ENCODE results near the gene CDH18.

The CDH18 gene
- 0 to 0.15 (median 0.04) reads per million in 4 donors for total RNA-seq

GRCh38 chr5:19987612-19988361 lies at the start of gene CDH18:
CDH18 (minus strand) TSS chr5:19988200; CDS start chr5:19838986, 149,214 bp downstream.
- no peak for DNase-seq

- DNase-seq = no peak
Measured at GRCh38 chr5:20034717-20035116, 46.7 kb upstream of the CDH18 start.

- DNase-seq = no peak
Measured at GRCh38 chr5:20033881-20034280, 45.9 kb upstream of the CDH18 start.

GRCh38 chr5:20032896-20033295 lies 44.9 kb upstream of the CDH18 start:
- DNase-seq = no peak

GRCh38 chr5:20030125-20030524 lies 42.1 kb upstream of the CDH18 start:
- DNase-seq = no peak

GRCh38 chr5:20029266-20029665 lies 41.3 kb upstream of the CDH18 start:
- no peak for DNase-seq

- DNase-seq = no peak
Measured at GRCh38 chr5:20028506-20028905, 40.5 kb upstream of the CDH18 start.

GRCh38 chr5:20023686-20024180 lies 35.7 kb upstream of the CDH18 start:
- DNase-seq = no peak

GRCh38 chr5:20020247-20020646 lies 32.2 kb upstream of the CDH18 start:
- no peak for DNase-seq

GRCh38 chr5:20017021-20017420 lies 29.0 kb upstream of the CDH18 start:
- DNase-seq = no peak

GRCh38 chr5:20000416-20000815 lies 12.4 kb upstream of the CDH18 start:
- no peak for DNase-seq

- DNase-seq = no peak
Measured at GRCh38 chr5:19988457-19988856, 457 bp upstream of the CDH18 start.

GRCh38 chr5:19986806-19987205 lies 1.2 kb downstream of the CDH18 start:
- no peak for DNase-seq

GRCh38 chr5:19986031-19986619 lies 1.9 kb downstream of the CDH18 start:
- DNase-seq = no peak

GRCh38 chr5:19978476-19978875 lies 9.5 kb downstream of the CDH18 start:
- DNase-seq = no peak

- no peak for DNase-seq
Measured at GRCh38 chr5:19977099-19977498, 10.9 kb downstream of the CDH18 start.

- DNase-seq = no peak
Measured at GRCh38 chr5:19975795-19976194, 12.2 kb downstream of the CDH18 start.

GRCh38 chr5:19960451-19960850 lies 27.5 kb downstream of the CDH18 start:
- no peak for DNase-seq

- DNase-seq = no peak
Measured at GRCh38 chr5:19959830-19960384, 28.1 kb downstream of the CDH18 start.

- DNase-seq = no peak
Measured at GRCh38 chr5:19950897-19951296, 37.1 kb downstream of the CDH18 start.

- DNase-seq = no peak
Measured at GRCh38 chr5:19940192-19940591, 47.8 kb downstream of the CDH18 start.

GRCh38 chr5:19930451-19930850 lies 57.5 kb downstream of the CDH18 start:
- DNase-seq = no peak

GRCh38 chr5:19928562-19929421 lies 59.2 kb downstream of the CDH18 start:
- no peak for DNase-seq
